ENCODE data around the gene ABCF2.

ABCF2 gene

GRCh38 chr7:151174246-151175046, 52.6 kb downstream of the ABCF2 start:
- no peak for DNase-seq (ENCODE audit: low spot score)

GRCh38 chr7:151173386-151174245, 53.4 kb downstream of the ABCF2 start:
- no peak for DNase-seq (ENCODE audit: low spot score)

GRCh38 chr7:151172273-151173141, 54.5 kb downstream of the ABCF2 start:
- DNase-seq (ENCODE audit: low spot score), result peak; percentile 81

GRCh38 chr7:151168787-151169162, 58.2 kb downstream of the ABCF2 start:
- no peak for DNase-seq (ENCODE audit: low spot score)

- no peak for DNase-seq (ENCODE audit: low spot score)
Measured at GRCh38 chr7:151168003-151168786, 58.8 kb downstream of the ABCF2 start.

GRCh38 chr7:151167197-151167961, 59.6 kb downstream of the ABCF2 start, which contains the start of gene GBX1:
Gene GBX1 (minus strand): TSS chr7:151167694. CDS start chr7:151167548, 146 bp downstream.
- peak; percentile 41 for DNase-seq (ENCODE audit: low spot score)

GRCh38 chr7:151166629-151167196, 60.3 kb downstream of the ABCF2 start:
- DNase-seq (ENCODE audit: low spot score), result no peak

Data from hepatic stellate cell (primary cell).